HG03196 (cell line): ENCODE measurements around the gene TMEM63A.
"Not testable (repeated sequence)": the region's sequence is repeated elsewhere in the genome, so short reads cannot be mapped to it uniquely, and the experiment has no call there.

Experiments
- ATAC-seq: cut with Tn5 transposase; IDR thresholded peaks from one replicate; pipeline ENCODE4 v1.9.1; 2021; ENCODE audit not compliant: unreplicated experiment

Gene TMEM63A

DNA sequence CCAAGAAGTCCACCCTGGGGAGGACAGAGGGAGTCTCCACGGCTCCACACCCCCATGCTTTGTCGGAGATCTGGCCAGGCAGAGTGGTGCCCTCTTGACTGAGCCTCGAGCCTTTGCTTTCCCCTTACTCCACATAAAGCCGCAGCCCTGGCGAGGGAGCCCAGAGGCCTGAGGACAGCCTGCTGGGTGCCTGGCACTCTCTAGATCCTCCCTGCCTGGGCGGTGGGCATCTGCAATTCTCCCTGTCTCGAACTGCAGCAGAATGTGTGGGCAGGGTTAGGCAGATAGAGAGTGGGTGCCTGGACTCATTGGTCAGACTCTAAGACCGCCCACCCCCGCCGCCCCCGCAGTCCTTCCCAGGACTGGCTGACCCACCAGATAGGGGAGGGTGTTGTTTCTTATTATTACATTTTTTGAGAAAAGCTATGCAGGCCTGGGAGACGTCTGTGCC lies 58.3 kb downstream of the TMEM63A start:
- no peak for ATAC-seq

DNA sequence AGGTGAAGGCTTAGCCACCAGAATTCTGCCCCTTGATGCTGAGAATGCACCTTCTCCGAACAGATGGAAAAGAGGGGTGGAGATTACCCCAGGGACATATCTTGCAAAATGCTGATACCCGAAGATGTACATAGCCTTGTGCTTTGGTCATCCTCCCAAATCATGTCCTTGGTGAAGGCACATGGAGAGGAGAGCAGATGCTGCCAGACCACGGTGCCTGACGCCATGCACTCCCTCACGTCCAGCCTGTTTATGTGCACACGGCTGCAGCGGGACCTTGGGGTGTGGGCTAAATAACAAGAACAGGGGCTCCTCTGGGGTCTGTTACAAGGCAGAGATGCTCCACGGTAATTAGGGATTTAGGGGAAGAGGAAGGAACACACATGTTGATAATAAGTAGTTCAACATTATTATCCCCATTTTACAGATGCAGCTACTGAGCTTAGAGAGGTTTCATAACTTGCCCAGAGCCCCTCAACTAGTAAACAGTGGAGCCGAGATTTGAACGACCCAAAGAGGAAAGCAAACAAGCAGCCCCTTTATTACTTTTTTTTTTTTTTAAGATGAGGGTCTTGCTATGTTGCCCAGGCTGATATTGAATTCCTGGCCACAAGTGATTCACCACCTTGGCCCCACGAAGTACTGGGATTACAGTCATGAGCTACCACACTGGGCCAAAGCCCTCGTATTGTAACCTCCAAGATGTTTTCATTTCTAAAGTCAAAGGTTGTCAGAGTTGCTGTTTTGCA lies 59.4 kb downstream of the TMEM63A start:
- no peak for ATAC-seq

DNA sequence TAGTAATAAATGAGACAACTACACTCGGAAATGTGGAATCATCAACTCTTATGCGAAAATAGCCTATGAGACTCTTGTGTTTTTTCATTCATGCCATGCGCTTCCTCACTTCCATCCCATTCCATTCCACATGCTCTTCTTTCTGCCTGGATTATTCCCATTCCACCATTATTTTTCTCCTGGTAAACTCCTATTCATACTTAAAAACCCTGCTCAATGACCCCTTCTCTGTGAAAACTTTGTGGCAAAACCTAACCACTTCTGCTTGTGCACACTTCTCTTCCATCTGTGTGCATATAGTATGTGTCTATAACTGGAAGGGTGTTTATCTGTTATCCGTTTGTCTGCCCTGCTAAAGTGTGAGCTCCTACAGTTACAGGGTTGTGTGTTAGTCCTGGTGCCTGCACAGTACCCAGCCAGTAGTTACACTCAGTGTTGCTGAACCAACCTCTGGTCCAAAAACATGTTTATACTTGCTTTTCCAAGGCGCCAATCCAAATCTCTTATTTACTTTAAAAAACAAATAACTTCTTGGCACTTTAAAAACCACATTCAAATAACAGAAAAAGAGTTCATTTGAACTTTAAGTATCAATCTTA lies 61.6 kb downstream of the TMEM63A start:
- ATAC-seq, result no peak

DNA sequence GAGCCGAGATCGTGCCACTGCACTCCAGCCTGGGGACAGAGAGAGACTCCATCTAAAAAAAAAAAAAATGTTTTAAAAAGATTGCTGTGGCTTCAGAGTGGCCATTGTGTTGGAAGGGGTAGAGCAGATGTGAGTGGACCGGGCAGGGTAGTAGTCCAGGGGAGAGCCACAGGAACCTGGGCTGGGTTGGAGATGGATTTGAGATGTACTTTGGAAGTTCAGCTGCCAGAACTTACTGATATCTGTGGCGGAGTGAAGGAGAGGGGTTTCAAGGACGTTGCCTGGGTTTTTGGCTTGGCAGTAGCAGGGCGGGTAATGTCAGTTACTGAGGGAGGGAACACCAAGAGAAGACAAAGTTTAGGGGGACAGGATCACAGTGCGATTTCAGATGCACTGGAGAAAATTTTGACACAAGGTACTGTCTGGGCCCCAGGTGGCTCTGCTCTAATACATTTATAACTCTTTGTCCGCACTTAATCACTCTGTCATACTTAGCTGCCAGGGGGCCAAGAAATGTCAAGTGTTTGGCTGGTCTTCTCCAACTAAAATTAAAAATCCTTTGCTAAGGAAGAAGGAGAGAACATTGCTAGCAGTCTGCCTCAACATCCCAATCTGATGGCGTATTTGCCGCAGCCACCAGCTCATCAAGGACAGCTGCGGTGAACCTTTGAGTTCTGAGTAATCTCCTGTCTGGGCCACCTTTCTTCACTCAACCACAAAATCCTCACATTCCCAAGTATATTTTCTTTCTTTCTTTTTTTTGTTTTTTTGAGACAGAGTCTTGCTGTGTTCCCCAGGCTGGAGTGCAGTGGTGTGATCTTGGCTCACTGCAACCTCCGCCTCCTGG lies 62.6 kb downstream of the TMEM63A start:
- no peak for ATAC-seq

DNA sequence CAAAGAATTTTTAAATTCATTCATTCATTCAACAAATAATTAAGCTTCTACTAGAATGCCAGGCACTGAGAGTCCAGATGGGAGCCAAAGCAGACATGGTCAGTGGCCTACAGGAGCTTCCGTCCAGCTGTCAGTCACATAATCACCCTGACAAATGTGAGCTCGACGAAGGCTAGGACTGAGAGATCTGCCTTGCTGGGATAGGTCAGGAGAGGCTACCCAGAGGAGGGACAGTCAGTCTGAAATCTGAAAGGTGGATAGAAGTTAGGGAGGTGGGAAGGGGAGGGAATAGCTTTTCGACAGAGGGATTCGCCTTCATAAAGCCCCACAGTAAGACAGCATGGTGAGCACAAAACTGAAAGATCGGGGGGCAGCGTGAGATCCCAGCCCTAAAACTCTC lies 64.0 kb downstream of the TMEM63A start:
- ATAC-seq, result no peak

DNA sequence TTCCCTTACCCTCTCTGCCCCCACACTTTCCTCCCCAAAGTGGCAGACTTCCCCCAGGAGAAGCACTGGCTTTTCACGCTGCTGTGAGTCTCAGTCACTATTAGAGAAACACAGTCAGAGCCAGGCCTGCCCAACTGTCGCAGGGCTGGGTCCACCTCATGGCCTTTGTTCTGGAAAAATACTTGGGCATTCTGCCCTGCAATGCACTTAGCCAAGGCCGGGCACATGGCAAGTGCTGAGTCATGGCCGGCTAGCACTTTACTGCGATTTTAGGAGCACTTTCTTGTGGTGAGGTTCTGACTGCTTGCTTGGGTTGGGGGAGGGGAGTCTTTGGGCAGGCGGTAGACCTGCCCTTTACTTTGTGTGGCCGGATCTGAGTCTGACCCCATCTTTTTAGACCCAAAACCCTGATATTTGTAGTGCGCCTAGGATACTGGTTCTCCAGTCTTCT lies 64.5 kb downstream of the TMEM63A start:
- no peak for ATAC-seq

DNA sequence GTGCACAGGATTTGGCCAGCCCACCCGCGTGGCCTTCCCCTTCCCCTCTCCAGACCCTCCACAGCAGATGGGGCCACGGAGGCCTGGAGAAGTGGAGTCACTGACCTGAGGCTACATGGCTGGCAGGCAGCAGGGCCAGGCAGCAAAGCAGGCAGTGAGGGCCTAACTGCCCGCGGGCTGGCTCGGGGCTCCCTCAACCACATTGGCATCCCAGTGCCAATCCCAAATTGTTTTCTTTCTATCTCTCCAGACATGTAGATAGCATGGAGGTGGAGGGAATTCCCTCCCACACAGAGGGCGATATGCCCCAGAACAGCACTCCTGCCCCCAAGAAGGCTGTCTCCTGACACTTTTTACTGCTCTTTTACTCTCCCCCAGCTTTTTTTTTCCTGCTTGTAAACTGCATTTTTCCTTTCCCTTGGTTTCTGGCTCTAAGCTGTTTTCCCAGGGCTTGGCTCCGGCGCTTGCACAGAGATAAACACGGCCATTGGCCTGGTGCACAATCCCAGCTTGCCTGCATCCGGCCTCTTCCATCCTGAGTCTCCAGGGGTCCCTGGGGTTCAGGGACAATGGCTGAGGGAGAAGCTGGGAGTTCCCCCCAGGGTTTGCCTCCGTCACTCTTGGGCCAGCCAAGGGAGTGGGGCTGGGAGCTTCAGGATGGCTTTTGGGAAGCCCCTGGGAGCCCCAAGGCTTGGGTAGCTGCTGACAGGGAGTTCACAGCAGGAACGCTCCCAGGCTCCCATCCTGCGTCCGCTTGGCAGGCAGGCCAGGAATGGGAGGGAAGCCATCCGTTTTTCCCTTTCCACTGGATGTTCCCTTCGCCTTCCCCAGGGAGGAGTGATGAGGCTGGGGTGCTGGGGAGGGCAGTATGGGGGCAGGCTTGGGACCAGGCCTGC lies 65.3 kb downstream of the TMEM63A start:
- no peak for ATAC-seq

DNA sequence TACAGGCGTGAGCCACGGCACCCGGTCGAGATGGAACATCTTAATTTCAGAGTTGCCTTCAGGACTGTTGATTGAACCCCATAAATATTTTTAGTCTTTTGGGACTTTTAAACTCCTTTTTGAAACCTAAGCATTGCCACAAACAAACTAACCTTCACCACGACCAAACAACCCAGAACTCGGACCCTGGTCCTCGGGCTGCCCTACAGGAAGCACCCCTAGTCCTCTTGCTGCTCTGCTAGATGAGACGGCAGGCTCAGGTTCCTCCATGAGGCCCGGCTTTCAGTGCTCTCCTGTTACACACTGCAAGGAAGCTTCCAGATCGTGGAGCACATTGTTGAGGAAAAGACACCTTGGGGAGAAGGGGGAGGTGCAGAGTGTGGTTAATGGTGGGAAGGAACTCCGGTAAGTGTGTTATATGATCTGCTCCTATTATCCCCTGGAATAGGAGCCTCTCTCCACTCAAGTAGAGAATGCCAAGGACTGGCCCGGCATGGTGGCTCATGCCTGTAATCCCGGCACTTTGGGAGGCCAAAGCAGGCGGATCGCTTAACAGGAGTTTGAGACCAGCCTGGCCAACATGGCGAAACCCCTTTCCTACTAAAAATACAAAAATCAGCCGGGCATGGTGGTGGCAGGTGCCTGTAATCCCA lies 66.5 kb downstream of the TMEM63A start:
- no peak for ATAC-seq

DNA sequence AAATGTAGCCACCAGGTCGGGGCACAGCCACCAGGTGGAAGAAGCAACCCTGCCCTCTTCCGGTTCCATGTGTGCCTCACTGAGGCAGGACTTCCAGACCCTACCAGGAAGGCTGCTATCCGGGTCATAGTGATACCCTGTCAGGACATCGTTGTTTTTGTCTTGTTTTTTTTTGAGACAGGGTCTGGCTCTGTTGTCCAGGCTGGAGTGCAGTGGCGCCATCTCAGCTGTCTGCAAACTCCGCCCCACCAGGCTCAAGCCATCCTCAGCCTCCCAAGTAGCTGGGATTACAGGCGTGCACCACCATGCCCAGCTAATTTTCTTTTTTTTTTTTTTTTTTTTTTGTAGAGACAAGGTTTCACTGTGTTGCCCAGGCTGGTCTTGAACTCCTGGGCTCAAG lies 67.1 kb downstream of the TMEM63A start:
- not testable (repeated sequence) for ATAC-seq

DNA sequence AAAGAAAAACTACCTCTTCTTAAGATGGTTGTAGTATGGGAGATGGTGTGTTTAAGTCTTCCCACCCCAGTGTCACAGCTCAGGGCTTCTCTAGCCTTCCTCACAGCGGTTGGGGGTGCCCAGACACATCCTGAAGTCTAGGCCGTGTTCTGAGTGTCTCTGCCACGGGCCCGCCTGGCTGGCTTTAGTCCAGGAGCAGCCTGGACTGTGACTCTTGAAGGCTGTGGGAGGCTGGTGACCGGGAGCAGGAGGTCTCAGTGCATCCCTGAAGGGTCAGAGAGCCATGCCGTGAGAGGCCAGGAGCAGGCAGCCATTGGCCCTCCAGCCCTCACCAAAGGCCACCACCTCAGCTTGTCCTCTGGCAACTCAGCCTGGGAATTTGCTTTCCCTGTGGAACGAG lies 67.8 kb downstream of the TMEM63A start:
- no peak for ATAC-seq

DNA sequence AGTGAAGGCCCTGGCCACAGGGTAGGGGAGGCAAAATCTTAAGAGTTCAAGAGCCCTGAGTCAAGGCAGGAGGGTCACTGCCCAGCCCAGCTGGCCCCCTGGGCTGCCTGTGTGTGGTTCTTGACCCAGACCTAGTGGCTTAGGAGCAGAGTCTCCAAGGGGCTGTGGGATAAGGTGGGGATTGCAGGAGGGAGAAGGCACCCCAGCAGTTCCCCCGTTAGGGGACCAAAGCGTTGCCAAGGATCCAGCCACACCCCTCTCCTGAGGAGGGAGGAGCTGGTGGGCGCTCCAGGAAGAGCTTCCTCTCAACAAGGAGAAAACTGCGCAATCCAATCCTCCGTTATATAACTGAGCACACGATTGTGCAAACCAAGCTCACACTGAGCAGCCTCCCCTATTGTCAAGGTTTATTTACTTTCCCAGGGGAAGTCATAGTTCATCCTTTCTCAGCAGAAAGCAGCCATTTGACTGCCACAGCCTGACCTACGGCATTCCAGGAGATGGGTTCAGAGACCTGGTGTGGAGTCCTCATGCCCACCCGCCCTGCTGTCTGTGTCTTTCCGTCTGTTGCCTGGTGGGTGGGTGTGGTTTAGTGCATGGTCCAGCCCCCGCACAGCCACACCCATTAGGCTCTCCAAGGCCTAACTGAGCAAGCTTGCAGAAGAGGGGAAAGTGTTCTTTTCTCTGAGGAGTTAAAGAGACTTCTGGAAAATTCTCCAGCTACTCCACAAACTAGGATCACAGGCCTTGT lies 68.8 kb downstream of the TMEM63A start:
- no peak for ATAC-seq

DNA sequence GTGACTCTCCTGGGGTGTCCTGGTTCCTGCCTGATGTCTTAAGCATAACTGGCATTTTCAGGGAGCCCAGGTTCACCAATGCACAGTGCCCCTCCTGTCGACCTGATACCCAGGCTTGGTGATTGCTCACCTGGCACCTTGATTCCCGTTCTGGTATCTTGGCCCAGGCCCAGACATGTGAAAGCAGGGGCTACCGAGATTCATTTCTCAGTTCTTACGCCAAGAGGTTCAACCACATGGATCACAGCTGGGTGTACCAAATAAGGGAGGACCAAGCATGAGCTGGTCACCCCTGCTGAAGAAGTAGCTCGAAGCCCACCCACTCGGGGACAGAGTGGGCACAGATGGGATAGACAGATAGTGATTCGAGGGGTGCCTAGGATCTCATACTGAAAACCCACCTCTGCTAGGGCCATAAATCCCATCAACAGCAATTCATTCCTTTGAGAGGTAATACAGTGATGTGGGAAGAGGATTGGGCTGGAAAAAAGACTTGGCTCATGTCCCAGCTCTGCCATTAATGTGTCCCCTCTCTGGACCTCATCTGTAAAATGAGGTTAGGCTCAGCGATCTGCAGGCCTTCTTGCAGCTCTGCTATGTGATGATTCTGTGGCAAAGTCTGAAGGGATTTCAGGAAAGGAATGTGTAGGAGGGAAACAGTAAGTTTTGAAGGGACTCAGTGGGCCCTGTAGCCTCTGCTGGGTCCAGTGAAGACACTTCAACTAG lies 69.5 kb downstream of the TMEM63A start:
- ATAC-seq, result no peak

DNA sequence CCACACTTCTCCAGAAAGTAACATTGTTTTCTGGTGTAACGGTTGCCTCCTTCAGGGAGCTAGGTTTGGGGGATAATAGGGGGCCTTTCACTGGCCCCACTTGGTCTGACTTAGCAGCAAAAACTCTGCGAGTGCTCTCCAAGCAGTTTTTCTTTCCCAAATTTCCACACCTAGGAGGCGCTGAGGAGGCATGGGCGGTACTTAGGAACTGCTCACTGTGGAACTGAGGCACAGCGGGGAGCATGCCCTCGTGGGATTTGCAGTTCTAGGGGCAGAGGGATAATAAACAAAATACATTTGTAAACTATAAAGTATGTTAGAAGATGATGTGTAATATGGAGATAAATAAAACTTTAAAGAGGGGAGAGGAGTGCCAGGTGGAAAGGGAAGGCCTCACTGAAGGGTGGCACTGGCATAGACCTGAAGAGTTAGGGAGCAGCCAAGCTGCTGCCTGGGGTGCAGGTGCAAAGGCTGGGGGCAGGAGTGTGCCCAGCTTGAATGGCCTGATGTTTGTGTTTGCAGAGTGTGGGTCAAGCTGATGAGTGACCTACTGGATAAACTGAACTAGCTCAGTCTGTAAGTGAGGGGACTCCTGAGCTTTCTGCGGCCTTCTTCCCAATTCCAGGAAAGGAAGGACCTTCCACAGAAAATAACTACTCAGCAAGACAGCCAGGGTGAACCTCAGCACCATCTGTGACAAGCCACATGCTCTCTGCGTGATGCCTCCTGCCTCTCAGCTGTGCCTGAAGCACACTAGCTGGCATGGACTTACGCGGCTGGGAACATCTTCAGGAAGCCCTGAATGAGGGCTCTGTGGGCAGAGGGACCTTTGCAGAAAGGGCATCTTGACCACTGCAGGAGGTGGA lies 70.3 kb downstream of the TMEM63A start:
- ATAC-seq, result no peak

DNA sequence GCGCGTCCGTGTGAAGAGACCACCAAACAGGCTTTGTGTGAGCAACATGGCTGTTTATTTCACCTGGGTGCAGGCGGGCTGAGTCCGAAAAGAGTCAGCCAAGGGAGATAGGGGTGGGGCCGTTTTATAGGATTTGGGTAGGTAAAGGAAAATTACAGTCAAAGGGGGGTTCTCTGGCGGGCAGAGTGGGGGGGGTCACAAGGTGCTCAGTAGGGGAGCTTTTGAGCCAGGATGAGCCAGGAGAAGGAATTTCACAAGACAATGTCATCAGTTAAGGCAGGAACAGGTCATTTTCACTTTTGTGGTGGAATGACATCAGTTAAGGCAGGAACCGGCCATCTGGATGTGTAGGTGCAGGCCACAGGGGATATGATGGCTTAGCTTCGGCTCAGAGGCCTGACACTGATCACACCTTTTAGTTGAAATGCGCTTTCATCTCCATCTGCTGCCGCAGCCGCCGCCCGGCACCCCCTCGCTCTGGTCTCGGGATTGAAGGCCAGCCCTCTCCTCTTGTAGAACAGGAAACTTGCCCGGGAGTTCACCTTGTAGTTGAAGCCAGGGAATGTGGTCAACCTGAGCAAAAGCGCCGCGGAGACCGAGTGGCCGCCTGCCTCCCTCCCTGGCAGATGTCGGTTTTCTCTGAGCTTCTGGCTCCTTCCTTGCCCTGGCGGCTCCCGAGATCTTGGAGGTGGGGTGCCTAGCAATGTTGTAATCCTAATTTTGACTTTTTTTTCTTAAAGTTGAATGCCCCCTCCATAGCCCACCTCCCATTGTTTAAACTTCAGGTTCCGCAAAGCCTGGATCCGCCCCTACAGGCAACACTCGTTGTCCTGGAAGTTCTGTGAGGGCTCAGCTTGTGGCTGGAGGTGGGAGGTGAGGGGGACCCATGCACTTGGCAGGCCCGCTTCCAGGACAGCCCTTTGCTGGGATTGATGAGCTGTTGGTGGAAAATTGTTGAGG lies 71.3 kb downstream of the TMEM63A start:
- ATAC-seq, result not testable (repeated sequence)

DNA sequence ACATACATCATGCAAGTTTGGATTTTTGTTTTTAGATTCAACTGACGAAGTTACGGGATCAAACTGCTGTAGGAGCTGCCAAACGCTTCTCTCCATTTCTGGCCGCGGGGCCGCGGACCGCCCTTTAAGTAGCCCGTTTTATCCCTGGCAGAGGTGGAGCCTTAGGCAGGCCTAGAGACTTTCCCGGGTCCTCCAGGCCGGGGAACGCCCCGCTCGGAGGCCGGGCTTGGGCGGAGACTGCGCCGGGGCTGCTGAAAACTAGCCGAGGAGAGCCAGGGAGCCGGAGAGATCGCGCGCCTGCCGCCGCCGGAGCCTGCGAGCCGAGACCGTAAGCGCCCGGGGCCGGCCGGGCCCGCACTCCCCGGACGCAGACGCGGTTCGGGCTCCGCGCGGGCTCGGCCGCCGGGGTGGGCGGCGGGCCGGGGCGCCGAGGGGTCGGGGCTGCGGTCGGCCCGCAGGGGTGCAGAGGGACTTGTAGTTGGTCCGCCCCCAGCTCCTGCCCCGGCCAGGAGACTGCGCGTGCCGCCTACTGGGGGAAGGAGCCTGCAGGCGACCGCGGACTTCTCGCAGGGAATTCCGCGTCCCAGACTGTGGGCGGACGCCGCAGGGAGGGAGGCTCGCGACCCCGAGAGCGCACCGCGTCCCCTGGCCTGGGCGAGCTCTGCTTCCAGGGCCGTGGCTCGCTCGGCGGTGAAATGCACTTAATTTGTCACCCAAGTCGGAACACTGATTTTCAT lies 72.2 kb downstream of the TMEM63A start, which contains the start of gene EPHX1:
EPHX1 (plus strand) TSS at position 283 of the 737 bp plus-strand sequence. CDS start 18,606 bp downstream, outside the sequence.
- ATAC-seq, result peak; percentile 95

DNA sequence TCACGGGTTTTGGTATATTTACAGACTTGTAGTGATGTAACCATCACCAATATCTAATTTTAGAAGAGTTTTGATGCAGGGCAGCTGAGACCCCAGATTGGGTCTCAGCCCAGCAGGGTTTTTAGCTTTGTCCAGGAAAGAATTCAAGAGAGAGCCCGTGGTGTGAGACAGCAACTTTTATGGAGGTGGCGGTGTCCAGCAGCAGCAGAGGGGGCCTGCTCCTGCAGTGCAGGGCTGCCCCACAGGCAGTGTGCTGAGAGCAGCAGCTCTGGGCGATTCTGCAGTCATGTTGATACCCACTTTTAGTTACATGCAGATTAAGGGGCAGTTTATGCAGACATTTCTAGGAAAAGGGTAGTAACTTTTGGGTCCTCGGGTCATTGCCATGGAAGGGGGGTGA lies 74.0 kb downstream of the TMEM63A start:
- no peak for ATAC-seq
